ENCODE measurements around the gene PTPRM.

The PTPRM gene

GRCh38 chr18:7590826-7591560 lies 23.9 kb downstream of the PTPRM start:
- DNase-seq (ENCODE audit: insufficient read length) (no peak), FAIRE-seq (no peak)
- TF ChIP-seq TAF1 (IDR thresholded peaks at IDR 0.05; ENCODE audit: borderline replicate concordance, low read depth, low read length): no peak
- TF ChIP-seq POLR2A (IDR thresholded peaks at IDR 0.05; ENCODE audit: low read depth, low read length): no peak
- TF ChIP-seq POLR2AphosphoS5 (IDR thresholded peaks at IDR 0.05; ENCODE audit: low read depth, low read length): no peak

GRCh38 chr18:7592305-7593071 lies 25.4 kb downstream of the PTPRM start:
- TF ChIP-seq POLR2AphosphoS5 (IDR thresholded peaks at IDR 0.05; ENCODE audit: low read depth, low read length) (no peak), POLR2A (IDR thresholded peaks at IDR 0.05; ENCODE audit: low read depth, low read length) (no peak), TAF1 (IDR thresholded peaks at IDR 0.05; ENCODE audit: borderline replicate concordance, low read depth, low read length) (no peak)
- FAIRE-seq: no peak
- DNase-seq (ENCODE audit: insufficient read length): no peak

GRCh38 chr18:7593218-7593819 lies 26.2 kb downstream of the PTPRM start:
- FAIRE-seq: no peak
- TF ChIP-seq POLR2AphosphoS5 (IDR thresholded peaks at IDR 0.05; ENCODE audit: low read depth, low read length): no peak
- no peak for TF ChIP-seq POLR2A (IDR thresholded peaks at IDR 0.05; ENCODE audit: low read depth, low read length)
- TF ChIP-seq TAF1 (IDR thresholded peaks at IDR 0.05; ENCODE audit: borderline replicate concordance, low read depth, low read length): no peak
- DNase-seq (ENCODE audit: insufficient read length): no peak

GRCh38 chr18:7596147-7596546 lies 29.0 kb downstream of the PTPRM start:
- TF ChIP-seq POLR2AphosphoS5 (IDR thresholded peaks at IDR 0.05; ENCODE audit: low read depth, low read length): no peak
- TF ChIP-seq TAF1 (IDR thresholded peaks at IDR 0.05; ENCODE audit: borderline replicate concordance, low read depth, low read length): no peak
- TF ChIP-seq POLR2A (IDR thresholded peaks at IDR 0.05; ENCODE audit: low read depth, low read length): no peak
- FAIRE-seq (no peak), DNase-seq (ENCODE audit: insufficient read length) (no peak)

GRCh38 chr18:7597500-7597899 lies 30.4 kb downstream of the PTPRM start:
- DNase-seq (ENCODE audit: insufficient read length) (no peak), FAIRE-seq (no peak)
- no peak for TF ChIP-seq TAF1 (IDR thresholded peaks at IDR 0.05; ENCODE audit: borderline replicate concordance, low read depth, low read length)
- TF ChIP-seq POLR2AphosphoS5 (IDR thresholded peaks at IDR 0.05; ENCODE audit: low read depth, low read length): no peak
- no peak for TF ChIP-seq POLR2A (IDR thresholded peaks at IDR 0.05; ENCODE audit: low read depth, low read length)

DNA sequence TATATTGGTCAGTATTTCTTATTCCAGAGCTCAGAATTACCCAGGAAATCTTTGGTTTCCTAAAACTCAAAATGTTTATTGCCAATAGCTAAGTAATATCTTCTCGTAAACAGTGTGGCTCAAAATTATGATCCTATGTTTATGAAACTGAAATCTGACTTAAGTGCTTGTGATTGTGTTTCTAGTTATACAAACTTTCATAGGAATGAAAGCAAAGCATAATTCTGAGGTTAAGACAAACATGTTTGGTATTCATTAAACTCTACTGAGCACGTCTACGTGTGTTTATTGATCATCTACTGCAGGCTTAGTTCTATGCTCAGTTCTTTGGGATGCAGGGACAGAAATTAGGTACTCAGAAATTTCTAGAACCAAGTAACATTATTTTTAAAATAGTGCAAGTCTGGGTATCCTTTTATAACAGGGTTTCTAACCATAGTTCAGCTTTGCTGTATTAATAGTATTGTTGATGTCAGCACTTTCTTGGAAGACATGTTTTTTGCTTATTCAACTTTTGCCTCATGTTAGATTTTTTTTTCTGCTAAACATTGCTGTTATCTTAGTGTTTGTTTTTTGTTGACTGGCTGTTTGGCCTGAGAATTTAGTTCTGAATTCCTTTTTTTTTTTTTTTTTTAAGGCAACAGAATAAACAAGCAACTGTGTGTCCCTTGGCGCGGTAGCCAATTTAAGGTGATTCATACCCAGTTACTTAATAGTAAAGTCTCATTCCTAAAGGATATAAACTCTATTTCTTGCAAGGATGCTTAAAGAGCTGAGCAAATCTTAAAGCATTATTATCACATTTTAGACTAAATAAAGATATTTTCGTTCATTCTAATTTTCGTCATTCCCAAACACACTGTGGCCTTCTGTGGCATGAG lies 31.3 kb downstream of the PTPRM start:
- FAIRE-seq: no peak
- no peak for TF ChIP-seq POLR2A (IDR thresholded peaks at IDR 0.05; ENCODE audit: low read depth, low read length)
- no peak for TF ChIP-seq TAF1 (IDR thresholded peaks at IDR 0.05; ENCODE audit: borderline replicate concordance, low read depth, low read length)
- no peak for TF ChIP-seq POLR2AphosphoS5 (IDR thresholded peaks at IDR 0.05; ENCODE audit: low read depth, low read length)
- DNase-seq (ENCODE audit: insufficient read length): no peak

DNA sequence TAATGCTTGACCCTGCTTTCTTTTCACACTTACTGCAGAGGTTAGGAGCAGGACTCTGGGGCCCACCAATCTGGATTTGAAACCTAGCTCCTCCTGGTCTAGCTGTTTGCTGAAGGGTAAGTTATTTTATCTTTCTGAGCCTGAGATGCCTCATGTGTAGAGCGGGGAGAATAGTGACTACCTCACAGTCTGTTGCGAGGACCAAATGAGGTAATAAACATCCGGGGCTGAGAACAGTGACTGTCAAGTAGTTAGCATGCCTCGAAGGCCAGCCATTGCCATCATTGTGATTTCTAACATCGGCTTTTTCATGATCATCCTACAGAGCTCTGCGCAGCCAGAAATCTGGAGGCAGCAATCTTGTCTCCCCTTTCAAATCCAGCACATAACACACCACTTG lies 32.9 kb downstream of the PTPRM start:
- no peak for FAIRE-seq

DNA sequence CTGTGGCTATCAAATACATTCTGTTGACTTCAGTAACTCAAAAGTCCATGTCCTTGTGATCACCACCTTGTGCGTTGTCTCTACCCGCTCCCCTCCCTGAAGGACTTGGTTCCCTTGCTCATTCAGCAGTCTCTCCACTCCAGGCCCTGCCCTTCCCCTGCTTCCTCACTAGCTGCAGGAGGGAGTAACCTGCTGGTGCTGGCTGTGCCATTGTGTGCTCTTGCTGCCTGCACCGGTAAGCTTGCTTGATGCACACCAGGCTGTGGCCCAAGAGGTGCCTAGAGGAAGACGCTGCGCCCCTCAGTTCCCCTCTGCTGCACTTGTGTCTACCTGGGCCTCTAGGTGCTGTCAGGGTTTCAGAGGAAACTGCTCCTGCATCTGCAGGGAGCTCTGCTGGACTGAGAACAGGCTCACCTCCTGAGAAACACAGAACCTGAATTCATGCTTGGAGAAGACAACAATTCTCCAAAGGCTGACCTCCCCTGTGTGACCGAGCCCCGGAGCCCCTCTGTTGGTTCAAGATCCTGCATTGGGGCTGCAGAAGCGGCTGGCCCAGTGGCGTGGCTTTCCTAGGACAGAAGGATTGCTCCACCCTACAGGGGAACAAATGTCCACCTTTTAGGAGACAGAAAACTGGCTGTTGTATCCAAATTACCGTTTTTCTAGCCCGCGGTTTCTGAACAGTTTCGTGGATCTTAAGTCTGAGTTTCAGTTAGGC lies 33.6 kb downstream of the PTPRM start:
- DNase-seq (ENCODE audit: insufficient read length) (no peak), FAIRE-seq (no peak)
- TF ChIP-seq POLR2AphosphoS5 (IDR thresholded peaks at IDR 0.05; ENCODE audit: low read depth, low read length): no peak
- TF ChIP-seq TAF1 (IDR thresholded peaks at IDR 0.05; ENCODE audit: borderline replicate concordance, low read depth, low read length): no peak
- TF ChIP-seq POLR2A (IDR thresholded peaks at IDR 0.05; ENCODE audit: low read depth, low read length): no peak

More for the DNA sequence above, 32.9 kb downstream of the PTPRM start:
- DNase-seq (ENCODE audit: insufficient read length): no peak
- TF ChIP-seq TAF1 (IDR thresholded peaks at IDR 0.05; ENCODE audit: borderline replicate concordance, low read depth, low read length) (no peak), POLR2A (IDR thresholded peaks at IDR 0.05; ENCODE audit: low read depth, low read length) (no peak), POLR2AphosphoS5 (IDR thresholded peaks at IDR 0.05; ENCODE audit: low read depth, low read length) (no peak)

GRCh38 chr18:7601246-7601615 lies 34.1 kb downstream of the PTPRM start:
- TF ChIP-seq POLR2A (IDR thresholded peaks at IDR 0.05; ENCODE audit: low read depth, low read length): no peak
- no peak for TF ChIP-seq TAF1 (IDR thresholded peaks at IDR 0.05; ENCODE audit: borderline replicate concordance, low read depth, low read length)
- no peak for TF ChIP-seq POLR2AphosphoS5 (IDR thresholded peaks at IDR 0.05; ENCODE audit: low read depth, low read length)
- DNase-seq (ENCODE audit: insufficient read length) (no peak), FAIRE-seq (no peak)

- no peak for FAIRE-seq
- DNase-seq (ENCODE audit: insufficient read length): no peak
- no peak for TF ChIP-seq TAF1 (IDR thresholded peaks at IDR 0.05; ENCODE audit: borderline replicate concordance, low read depth, low read length)
- TF ChIP-seq POLR2A (IDR thresholded peaks at IDR 0.05; ENCODE audit: low read depth, low read length): no peak
- TF ChIP-seq POLR2AphosphoS5 (IDR thresholded peaks at IDR 0.05; ENCODE audit: low read depth, low read length): no peak
Measured at GRCh38 chr18:7601936-7602335, 34.8 kb downstream of the PTPRM start.

Data from GM12892 (cell line).